ENCODE data around the gene OTOF.

The OTOF gene

GRCh38 chr2:26519396-26520147 is 41.6 kb upstream of the OTOF start:
- Histone ChIP-seq H3K4me3 (no peak overlapping the region), H4K20me1 (no peaks in the 10 kb centered on the region), H3K4me2 (peak overlapping the region in 1 of 11 experiments; percentile 71; a peak in 2 of 22 replicates), H3K27ac (no peak overlapping the region), H3K27me3 (no peaks in the 10 kb centered on the region), H3K9ac (no peak overlapping the region), H3K4me1 (peaks cover 17 to 37% (median 29%) of the 10 kb centered on the region in 10 experiments), H3K9me3 (replicated peaks in 1 of 11) (no peaks in the 10 kb centered on the region), H3K36me3 (no peaks in the 10 kb centered on the region)
- no peak for TF ChIP-seq Cebpa-rat (IDR thresholded peaks at IDR 0.05)

- H4K20me1 ChIP-seq, result no peaks in the 10 kb centered on the region; a peak in 1 of 22 replicates
- no peak overlapping the region for H3K4me3 ChIP-seq
- no peak overlapping the region for H3K27ac ChIP-seq
- H3K27me3 ChIP-seq, result no peaks in the 10 kb centered on the region
- no peak for TF ChIP-seq Cebpa-rat (IDR thresholded peaks at IDR 0.05)
- H3K4me1 ChIP-seq, result peaks cover 4 to 30% (median 19%) of the 10 kb centered on the region in 10 experiments; a peak in 19 of 20 replicates
- H3K9ac ChIP-seq, result no peak overlapping the region
- no peaks in the 10 kb centered on the region for H3K36me3 ChIP-seq
- no peaks in the 10 kb centered on the region for H3K9me3 ChIP-seq (replicated peaks in 1 of 11)
- no peak overlapping the region for H3K4me2 ChIP-seq
These were observed 38.9 kb upstream of the OTOF start for GRCh38 chr2:26516781-26517180.

GRCh38 chr2:26516246-26516645 is 38.3 kb upstream of the OTOF start:
- H3K27ac ChIP-seq, result no peak overlapping the region
- no peaks in the 10 kb centered on the region for H3K27me3 ChIP-seq
- no peak overlapping the region for H3K4me2 ChIP-seq
- no peaks in the 10 kb centered on the region for H3K9me3 ChIP-seq (replicated peaks in 1 of 11)
- no peaks in the 10 kb centered on the region for H3K36me3 ChIP-seq
- no peak for TF ChIP-seq Cebpa-rat (IDR thresholded peaks at IDR 0.05)
- no peaks in the 10 kb centered on the region; a peak in 1 of 22 replicates for H4K20me1 ChIP-seq
- no peak overlapping the region for H3K4me3 ChIP-seq
- H3K4me1 ChIP-seq, result peaks cover 0 to 25% (median 14%) of the 10 kb centered on the region in 10 experiments; a peak in 16 of 20 replicates
- no peak overlapping the region for H3K9ac ChIP-seq

GRCh38 chr2:26515771-26516170 is 37.8 kb upstream of the OTOF start:
- no peak for TF ChIP-seq Cebpa-rat (IDR thresholded peaks at IDR 0.05)
- Histone ChIP-seq H3K27ac (no peak overlapping the region), H3K4me2 (no peak overlapping the region), H3K9me3 (replicated peaks in 1 of 11) (no peaks in the 10 kb centered on the region), H3K36me3 (no peaks in the 10 kb centered on the region), H3K4me1 (peaks cover 0 to 21% (median 11%) of the 10 kb centered on the region in 10 experiments; a peak in 13 of 20 replicates), H4K20me1 (no peaks in the 10 kb centered on the region; a peak in 1 of 22 replicates), H3K9ac (no peak overlapping the region), H3K4me3 (no peak overlapping the region), H3K27me3 (no peaks in the 10 kb centered on the region)

GRCh38 chr2:26514045-26514444 is 36.1 kb upstream of the OTOF start:
- Histone ChIP-seq H3K9me3 (replicated peaks in 1 of 11) (no peaks in the 10 kb centered on the region), H4K20me1 (no peaks in the 10 kb centered on the region; a peak in 1 of 22 replicates), H3K27ac (no peak overlapping the region), H3K27me3 (no peaks in the 10 kb centered on the region), H3K9ac (no peak overlapping the region), H3K36me3 (no peaks in the 10 kb centered on the region), H3K4me1 (peaks cover 0 to 17% (median 8%) of the 10 kb centered on the region in 10 experiments; a peak in 12 of 20 replicates), H3K4me2 (no peak overlapping the region), H3K4me3 (no peak overlapping the region)
- no peak for TF ChIP-seq Cebpa-rat (IDR thresholded peaks at IDR 0.05)

GRCh38 chr2:26513261-26513660 is 35.3 kb upstream of the OTOF start:
- Histone ChIP-seq H3K36me3 (no peaks in the 10 kb centered on the region), H4K20me1 (no peaks in the 10 kb centered on the region; a peak in 1 of 22 replicates), H3K4me1 (peaks cover 0 to 17% (median 8%) of the 10 kb centered on the region in 10 experiments; a peak in 12 of 20 replicates), H3K9me3 (replicated peaks in 1 of 11) (no peaks in the 10 kb centered on the region), H3K4me3 (no peak overlapping the region), H3K27me3 (no peaks in the 10 kb centered on the region), H3K4me2 (peak overlapping the region in 1 of 11 experiments; percentile 28; a peak in 1 of 22 replicates), H3K27ac (no peak overlapping the region), H3K9ac (no peak overlapping the region)
- TF ChIP-seq Cebpa-rat (IDR thresholded peaks at IDR 0.05), result no peak

GRCh38 chr2:26511466-26511865 is 33.5 kb upstream of the OTOF start:
- Histone ChIP-seq H4K20me1 (no peaks in the 10 kb centered on the region; a peak in 1 of 22 replicates), H3K4me3 (no peak overlapping the region), H3K27me3 (no peaks in the 10 kb centered on the region), H3K4me2 (no peak overlapping the region), H3K36me3 (no peaks in the 10 kb centered on the region), H3K27ac (no peak overlapping the region), H3K9ac (no peak overlapping the region), H3K4me1 (peaks cover 0 to 17% (median 8%) of the 10 kb centered on the region in 10 experiments; a peak in 12 of 20 replicates), H3K9me3 (replicated peaks in 1 of 11) (no peaks in the 10 kb centered on the region)
- TF ChIP-seq Cebpa-rat (IDR thresholded peaks at IDR 0.05), result no peak

- H3K27me3 ChIP-seq, result no peaks in the 10 kb centered on the region
- H3K4me2 ChIP-seq, result peak overlapping the region in 7 of 11 experiments; percentile 10 to 43 (median 28); a peak in 9 of 22 replicates
- H4K20me1 ChIP-seq, result no peaks in the 10 kb centered on the region; a peak in 1 of 22 replicates
- H3K4me1 ChIP-seq, result peaks cover 0 to 17% (median 9%) of the 10 kb centered on the region in 10 experiments; a peak in 12 of 20 replicates
- H3K9me3 ChIP-seq (replicated peaks in 1 of 11), result no peaks in the 10 kb centered on the region
- H3K27ac ChIP-seq, result no peak overlapping the region
- no peak overlapping the region for H3K9ac ChIP-seq
- no peak overlapping the region for H3K4me3 ChIP-seq
- no peaks in the 10 kb centered on the region for H3K36me3 ChIP-seq
- no peak for TF ChIP-seq Cebpa-rat (IDR thresholded peaks at IDR 0.05)
These were observed 32.5 kb upstream of the OTOF start for GRCh38 chr2:26510344-26510973.

- Histone ChIP-seq H3K4me3 (no peak overlapping the region), H3K4me1 (peaks cover 0 to 19% (median 9%) of the 10 kb centered on the region in 10 experiments; a peak in 12 of 20 replicates), H3K9me3 (replicated peaks in 1 of 11) (no peaks in the 10 kb centered on the region), H3K36me3 (no peaks in the 10 kb centered on the region), H3K9ac (no peak overlapping the region), H4K20me1 (no peaks in the 10 kb centered on the region; a peak in 1 of 22 replicates), H3K27ac (no peak overlapping the region), H3K27me3 (peaks cover 0 to 3% (median 0%) of the 10 kb centered on the region in 11 experiments; a peak in 3 of 22 replicates), H3K4me2 (no peak overlapping the region)
- TF ChIP-seq Cebpa-rat (IDR thresholded peaks at IDR 0.05), result no peak
These were observed 31.2 kb upstream of the OTOF start for GRCh38 chr2:26509141-26509540.

Measured in BLaER1 treated with 17β-estradiol and CSF1 and Interleukin-3, amounts not matched to agents 10 nM and 100 nM (cell line).